ENCODE results near the gene ANKS1B. TPM values are rescaled to one million over a fixed set of nuclear protein-coding genes. Genes with fewer than 3 reads are reported as not detected.

Gene ANKS1B
- total RNA-seq, 1 experiment from 2014 or later: 9.7 TPM

GRCh38 chr12:99711246-99711645 is 273.5 kb downstream of the ANKS1B start:
- BruUV-seq (replicated peaks): no TSS peak
- in situ Hi-C loops (cut with HindIII; ENCODE audit: low pct_unique_long_range_greater_than_20kb, low sequenced_read_pairs): no loop called here
- TF ChIP-seq SIN3A (IDR thresholded peaks at IDR 0.05; ENCODE audit: borderline replicate concordance, insufficient read depth, low read depth, low read length) (no peak), TCF7L2 (IDR thresholded peaks at IDR 0.05; ENCODE audit: low read depth, low read length) (no peak), CTCF (IDR thresholded peaks at IDR 0.05) (no peak)
- ATAC-seq: no peak
- H3K36me3 ChIP-seq (ENCODE audit: control insufficient read depth, insufficient read depth, low read length): no peaks in the 10 kb centered on the region
- H3K9me3 ChIP-seq (ENCODE audit: control insufficient read depth, insufficient read depth, low read depth, low read length): no peaks in the 10 kb centered on the region
- intact Hi-C loops (cut with micrococcal nuclease; ENCODE audit: unreplicated experiment): no loop called here
- no peak overlapping the region for H3K4me3 ChIP-seq (ENCODE audit: low read depth in 2 of 2, low read length in 2 of 2)
- H3K4me1 ChIP-seq (ENCODE audit: control insufficient read depth, insufficient read depth, low read length): no peaks in the 10 kb centered on the region
- H3K27ac ChIP-seq (ENCODE audit: low read length): no peak overlapping the region
- no peaks in the 10 kb centered on the region for H3K27me3 ChIP-seq (ENCODE audit: control insufficient read depth, insufficient read depth, low read length)
- DNase-seq (ENCODE audit: low read depth, low spot score): no peak
- CTCF ChIA-PET: no interaction called here
- POLR2A ChIA-PET: no interaction called here

- no peak for TF ChIP-seq CTCF (IDR thresholded peaks at IDR 0.05)
- TF ChIP-seq POLR2AphosphoS5 (IDR thresholded peaks at IDR 0.05; ENCODE audit: low read depth, low read length): no peak
- no peak for TF ChIP-seq TCF7L2 (IDR thresholded peaks at IDR 0.05; ENCODE audit: low read depth, low read length)
- no peak for TF ChIP-seq REST (IDR thresholded peaks at IDR 0.05; ENCODE audit: insufficient read depth in 1 of 2, low read depth in 2 of 2, low read length in 1 of 2)
- TF ChIP-seq SIN3A (IDR thresholded peaks at IDR 0.05; ENCODE audit: borderline replicate concordance, insufficient read depth, low read depth, low read length): no peak
- in situ Hi-C loops (cut with HindIII; ENCODE audit: low pct_unique_long_range_greater_than_20kb, low sequenced_read_pairs) (no loop called here), intact Hi-C loops (cut with micrococcal nuclease; ENCODE audit: unreplicated experiment) (no loop called here)
- no TSS peak for BruUV-seq (replicated peaks)
- H3K9me3 ChIP-seq (ENCODE audit: control insufficient read depth, insufficient read depth, low read depth, low read length): no peaks in the 10 kb centered on the region
- no peak overlapping the region for H3K27ac ChIP-seq (ENCODE audit: low read length)
- CTCF ChIA-PET: no interaction called here
- no peaks in the 10 kb centered on the region for H3K36me3 ChIP-seq (ENCODE audit: control insufficient read depth, insufficient read depth, low read length)
- ATAC-seq (no peak), DNase-seq (ENCODE audit: low read depth, low spot score) (no peak)
- H3K4me1 ChIP-seq (ENCODE audit: control insufficient read depth, insufficient read depth, low read length): no peaks in the 10 kb centered on the region
- POLR2A ChIA-PET: no interaction called here
- H3K27me3 ChIP-seq (ENCODE audit: control insufficient read depth, insufficient read depth, low read length): no peaks in the 10 kb centered on the region
- no peak overlapping the region for H3K4me3 ChIP-seq (ENCODE audit: low read depth in 2 of 2, low read length in 2 of 2)
Measured at GRCh38 chr12:99709619-99710018, 275.1 kb downstream of the ANKS1B start.
